ENCODE results near the gene SOCS1. TPM values are rescaled to one million over a fixed set of nuclear protein-coding genes. Genes with fewer than 3 reads are reported as not detected.
A peak's percentile ranks its signal among the peaks of the same experiment; 100 is the strongest.

The SOCS1 gene
- total RNA-seq, 1 donor from 2014 or later = 1.6 TPM

DNA sequence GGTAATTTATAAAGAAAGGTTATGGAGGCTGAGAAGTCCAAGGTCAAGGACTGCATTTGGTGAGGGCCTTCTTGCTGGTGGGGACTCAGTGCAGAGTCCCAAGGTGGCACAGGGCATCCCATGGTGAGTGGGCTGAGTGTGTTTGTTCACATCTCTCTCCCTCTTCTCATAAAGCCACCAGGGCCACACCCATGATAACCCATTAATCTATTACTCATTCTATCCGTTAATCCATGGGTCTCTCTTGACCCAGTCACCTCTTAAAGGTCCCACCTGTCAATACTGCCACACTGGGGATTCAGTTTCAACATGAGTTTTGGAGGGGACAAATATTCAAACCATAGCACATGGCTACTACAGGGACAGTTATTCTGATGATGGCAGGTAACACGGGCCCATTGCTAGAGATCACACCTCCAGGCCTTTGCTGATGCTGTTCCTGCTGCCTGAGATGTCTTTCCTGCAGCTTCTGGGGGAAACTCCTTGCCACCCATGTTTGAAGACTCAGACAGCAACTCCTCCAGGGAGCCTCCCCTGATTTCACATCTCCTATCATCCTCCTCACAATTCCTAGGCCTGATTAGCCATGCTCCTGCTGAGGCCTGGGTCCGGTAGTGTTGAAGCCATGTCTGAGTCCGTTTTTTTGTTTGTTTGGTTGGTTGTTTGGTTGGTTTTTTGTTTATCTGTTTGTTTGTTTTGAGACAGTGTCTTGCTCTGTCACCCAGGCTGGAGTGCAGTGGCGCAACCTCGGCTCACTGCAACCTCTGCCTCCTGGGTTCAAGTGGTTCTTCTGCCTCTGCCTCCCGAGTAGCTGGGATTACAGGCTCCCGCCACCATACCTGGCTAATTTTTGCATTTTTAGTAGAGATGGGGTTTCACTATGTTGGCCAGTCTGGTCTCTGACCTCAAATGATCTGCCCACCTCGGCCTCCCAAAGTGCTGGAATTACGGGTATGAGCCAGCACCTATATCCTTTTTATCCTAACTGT lies 16.1 kb downstream of the SOCS1 start:
- no peaks in the 10 kb centered on the region for H3K9me3 Mint-ChIP-seq
- no peaks in the 10 kb centered on the region for H3K36me3 Mint-ChIP-seq (ENCODE audit: low read depth)
- no peaks in the 10 kb centered on the region for H3K4me1 Mint-ChIP-seq
- DNase-seq (ENCODE audit: low read depth, low spot score) = no peak
- TF ChIP-seq CTCF (conservative IDR thresholded peaks at IDR 0.05) = no peak
- H3K27ac Mint-ChIP-seq (ENCODE audit: unreplicated experiment) = no peak overlapping the region
- H3K27me3 Mint-ChIP-seq (ENCODE audit: low read depth) = peaks cover under 1% of the 10 kb centered on the region
- H3K4me3 Mint-ChIP-seq = no peak overlapping the region

DNA sequence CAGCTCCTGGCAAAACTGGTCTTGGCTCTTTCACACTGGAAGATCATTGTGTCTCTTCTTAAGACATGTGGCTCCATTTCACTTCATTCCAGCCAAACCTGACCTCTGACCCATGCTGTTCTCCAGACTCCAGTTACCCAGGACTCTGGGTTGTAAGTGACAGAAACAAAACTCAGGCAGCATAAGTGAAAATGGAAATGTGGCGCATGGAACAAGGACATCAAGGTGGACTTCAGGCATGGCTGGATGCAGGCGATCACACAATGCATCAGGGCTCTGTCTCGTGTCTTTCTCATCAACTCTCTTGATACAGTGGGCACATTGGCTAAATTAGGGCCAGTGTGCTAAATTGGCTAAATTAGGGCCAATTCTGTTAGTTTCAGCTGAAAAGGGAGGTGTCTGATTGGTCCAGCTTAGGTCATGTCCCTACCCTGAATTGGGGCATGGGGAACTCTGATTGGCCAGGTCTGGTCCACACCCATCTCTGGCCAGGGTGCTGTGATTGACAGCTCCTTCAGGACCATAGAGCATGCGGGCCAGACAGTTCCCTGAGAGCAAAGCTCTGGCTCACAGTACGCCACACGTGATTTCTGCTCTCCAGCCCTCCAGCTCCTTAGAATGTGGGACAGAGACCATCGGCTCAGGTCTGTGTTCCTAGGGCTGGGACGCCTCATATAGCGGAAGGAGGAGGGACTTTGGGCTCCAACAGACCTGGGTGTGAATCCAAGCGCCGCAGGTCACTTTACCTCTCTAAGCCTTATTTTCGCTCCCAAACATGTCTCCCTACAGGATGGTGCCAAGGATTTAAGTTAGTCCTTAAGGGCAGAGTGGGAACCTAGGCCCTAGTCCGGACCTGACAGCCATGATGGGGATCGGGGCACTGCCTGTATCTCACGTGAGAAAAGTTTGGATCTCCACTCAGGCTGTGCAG lies 17.5 kb downstream of the SOCS1 start:
- no peaks in the 10 kb centered on the region for H3K9me3 Mint-ChIP-seq
- no peaks in the 10 kb centered on the region for H3K36me3 Mint-ChIP-seq (ENCODE audit: low read depth)
- no peak overlapping the region for H3K4me3 Mint-ChIP-seq
- no peaks in the 10 kb centered on the region for H3K4me1 Mint-ChIP-seq
- no peak for TF ChIP-seq CTCF (conservative IDR thresholded peaks at IDR 0.05)
- H3K27ac Mint-ChIP-seq (ENCODE audit: unreplicated experiment) = no peak overlapping the region
- DNase-seq (ENCODE audit: low read depth, low spot score) = no peak
- H3K27me3 Mint-ChIP-seq (ENCODE audit: low read depth) = no peaks in the 10 kb centered on the region

DNA sequence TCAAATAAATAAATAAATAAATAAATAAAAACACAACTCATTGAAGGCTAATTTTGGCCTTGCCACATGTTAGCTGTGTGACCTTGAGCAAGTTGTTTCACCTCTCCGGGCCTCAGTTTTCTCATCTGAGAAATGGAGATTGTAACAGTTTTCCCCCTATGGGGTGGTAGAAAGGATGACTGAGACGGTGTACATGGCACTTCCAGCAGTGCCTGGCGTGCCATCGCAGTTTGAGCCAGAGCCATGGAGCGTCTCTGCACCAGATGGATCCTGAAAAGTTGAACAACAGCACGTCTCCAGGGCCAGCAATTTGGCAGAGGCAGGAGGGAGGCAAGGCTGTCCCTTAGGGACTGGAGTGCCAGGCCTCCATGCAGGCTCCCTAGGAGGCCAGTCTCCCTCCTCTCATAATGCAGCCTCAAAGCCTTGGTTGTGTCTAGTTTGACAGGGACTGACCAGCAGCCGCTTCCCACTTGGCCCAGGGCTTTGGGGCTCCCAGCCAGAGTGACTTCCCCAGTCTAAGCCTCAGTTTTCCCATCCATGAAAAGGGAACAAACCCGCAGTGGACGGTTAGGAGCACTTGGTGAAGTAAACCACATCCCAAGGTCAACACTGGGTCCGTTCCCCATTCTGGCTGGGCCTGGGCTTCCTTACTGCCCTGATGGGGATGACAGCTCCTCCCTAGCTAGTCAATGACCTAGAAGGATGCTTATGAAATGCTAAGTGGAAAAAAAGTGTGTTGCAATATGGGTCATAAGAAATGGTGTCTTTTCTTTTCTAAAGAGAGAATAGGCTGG lies 19.3 kb downstream of the SOCS1 start:
- no peak overlapping the region for H3K27ac Mint-ChIP-seq (ENCODE audit: unreplicated experiment)

GRCh38 chr16:11235703-11235991 lies 20.4 kb downstream of the SOCS1 start:
- H3K27ac Mint-ChIP-seq (ENCODE audit: unreplicated experiment) = peak overlapping the region; percentile 84
- H3K4me1 Mint-ChIP-seq = no peaks in the 10 kb centered on the region
- no peak for TF ChIP-seq CTCF (conservative IDR thresholded peaks at IDR 0.05)
- no peaks in the 10 kb centered on the region for H3K36me3 Mint-ChIP-seq (ENCODE audit: low read depth)
- no peaks in the 10 kb centered on the region for H3K9me3 Mint-ChIP-seq
- no peak overlapping the region for H3K4me3 Mint-ChIP-seq
- DNase-seq (ENCODE audit: low read depth, low spot score) = no peak
- H3K27me3 Mint-ChIP-seq (ENCODE audit: low read depth) = no peaks in the 10 kb centered on the region

More for the DNA sequence above, 19.3 kb downstream of the SOCS1 start:
- TF ChIP-seq CTCF (conservative IDR thresholded peaks at IDR 0.05) = no peak
- Mint-ChIP-seq H3K4me1 (no peaks in the 10 kb centered on the region), H3K4me3 (no peak overlapping the region), H3K27me3 (ENCODE audit: low read depth) (no peaks in the 10 kb centered on the region), H3K9me3 (no peaks in the 10 kb centered on the region), H3K36me3 (ENCODE audit: low read depth) (no peaks in the 10 kb centered on the region)
- DNase-seq (ENCODE audit: low read depth, low spot score) = no peak
